GM18526 (cell line): ENCODE measurements around the gene SMCO3.
A peak's percentile ranks its signal among the peaks of the same experiment; 100 is the strongest.

Experiments used
- POLR2A ChIP-seq: IDR thresholded peaks from 3 replicates; pipeline ENCODE4 v1.6.1; 2011; ENCODE audit not compliant: insufficient read length; ENCODE audit errors: extremely low read depth

The SMCO3 gene

DNA sequence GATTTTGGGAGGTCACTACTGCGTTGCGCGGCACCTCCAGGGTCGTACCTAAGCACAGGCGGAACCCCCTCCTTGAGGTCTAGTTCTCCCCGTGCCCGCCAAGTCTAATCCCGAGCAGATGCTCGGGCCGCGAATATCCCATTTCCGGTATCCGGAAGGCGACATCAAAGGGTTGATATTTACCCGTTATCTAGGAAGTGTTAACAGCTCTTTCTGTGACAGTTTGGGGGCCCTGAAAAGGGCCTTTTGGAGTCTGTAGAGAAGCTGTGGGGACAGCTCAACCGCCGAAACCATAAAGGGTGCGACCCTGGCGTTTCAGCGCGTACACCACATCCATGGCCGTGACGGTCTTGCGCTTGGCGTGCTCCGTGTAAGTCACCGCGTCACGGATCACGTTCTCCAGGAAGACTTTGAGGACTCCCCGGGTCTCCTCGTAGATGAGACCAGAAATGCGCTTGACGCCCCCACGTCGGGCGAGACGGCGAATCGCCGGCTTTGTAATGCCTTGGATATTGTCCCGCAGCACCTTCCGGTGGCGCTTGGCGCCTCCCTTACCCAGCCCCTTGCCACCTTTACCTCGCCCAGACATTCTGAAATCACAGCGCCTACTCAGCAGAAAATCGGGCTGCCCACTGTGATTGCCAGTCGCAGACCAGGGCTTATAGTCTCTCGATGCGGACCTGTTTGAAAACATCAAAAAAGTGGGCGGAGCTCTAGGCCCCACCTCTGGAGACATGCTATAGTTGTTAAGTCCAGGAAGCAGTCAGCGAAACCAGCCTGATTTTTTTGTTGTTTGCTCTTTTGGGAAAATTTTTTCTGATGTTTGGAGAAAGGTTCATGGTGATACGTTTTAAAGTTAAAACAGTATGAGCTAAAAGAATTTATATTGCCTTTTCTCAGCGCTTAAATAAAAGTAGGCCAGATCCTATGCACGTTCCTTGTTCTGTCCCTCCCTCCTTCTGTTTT lies 43.2 kb downstream of the SMCO3 start:
- TF ChIP-seq POLR2A, result peak; percentile 100

DNA sequence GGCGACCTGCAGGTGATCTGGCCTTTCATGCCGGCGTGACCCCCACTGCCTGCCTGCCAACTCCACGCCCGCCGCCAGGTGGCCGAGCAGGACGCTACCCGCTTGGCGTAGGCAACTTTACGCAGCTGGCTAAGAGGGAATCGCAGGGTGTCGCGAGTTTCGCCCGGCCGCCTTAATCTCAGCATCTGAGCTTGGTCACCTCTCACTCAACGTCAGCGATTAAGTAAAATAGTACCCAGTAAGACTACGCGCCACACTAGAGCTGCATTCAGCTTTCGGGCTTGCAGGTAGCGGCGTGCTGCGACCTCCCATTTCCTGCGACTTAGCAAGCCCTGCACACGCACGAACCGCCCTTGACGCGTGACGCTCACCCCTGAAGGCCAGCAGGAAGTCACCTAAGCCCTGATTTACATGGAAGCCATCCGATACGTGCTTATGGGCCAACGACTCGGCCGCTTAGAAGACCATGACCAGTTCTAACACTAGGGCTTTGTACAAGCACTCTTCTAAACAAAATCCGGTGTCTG lies 44.0 kb downstream of the SMCO3 start:
- peak; percentile 92 for TF ChIP-seq POLR2A

DNA sequence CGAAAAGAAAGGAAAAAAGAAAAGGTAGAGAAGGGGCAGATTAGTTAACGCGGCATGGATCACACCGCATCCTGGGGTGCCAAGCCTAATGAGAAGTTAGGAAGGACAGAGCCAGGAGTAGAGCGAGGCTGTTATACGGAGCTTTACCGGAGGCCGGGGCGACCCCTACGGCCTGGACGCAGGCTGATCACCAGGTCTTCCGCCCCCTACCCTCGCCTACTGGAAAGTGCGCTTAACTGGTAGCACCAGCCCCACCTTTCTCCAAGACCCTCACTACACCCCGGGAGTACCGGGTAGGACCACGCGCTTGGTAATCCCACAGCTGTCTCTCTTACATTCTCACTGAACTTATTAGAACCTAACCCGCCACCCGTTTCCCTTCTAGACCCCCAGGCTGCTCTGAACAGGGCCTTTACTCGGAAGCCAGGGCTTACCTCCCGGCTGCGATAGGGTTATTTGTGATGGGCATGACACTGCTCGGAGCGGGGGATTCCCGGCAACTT lies 44.5 kb downstream of the SMCO3 start:
- no peak for TF ChIP-seq POLR2A

DNA sequence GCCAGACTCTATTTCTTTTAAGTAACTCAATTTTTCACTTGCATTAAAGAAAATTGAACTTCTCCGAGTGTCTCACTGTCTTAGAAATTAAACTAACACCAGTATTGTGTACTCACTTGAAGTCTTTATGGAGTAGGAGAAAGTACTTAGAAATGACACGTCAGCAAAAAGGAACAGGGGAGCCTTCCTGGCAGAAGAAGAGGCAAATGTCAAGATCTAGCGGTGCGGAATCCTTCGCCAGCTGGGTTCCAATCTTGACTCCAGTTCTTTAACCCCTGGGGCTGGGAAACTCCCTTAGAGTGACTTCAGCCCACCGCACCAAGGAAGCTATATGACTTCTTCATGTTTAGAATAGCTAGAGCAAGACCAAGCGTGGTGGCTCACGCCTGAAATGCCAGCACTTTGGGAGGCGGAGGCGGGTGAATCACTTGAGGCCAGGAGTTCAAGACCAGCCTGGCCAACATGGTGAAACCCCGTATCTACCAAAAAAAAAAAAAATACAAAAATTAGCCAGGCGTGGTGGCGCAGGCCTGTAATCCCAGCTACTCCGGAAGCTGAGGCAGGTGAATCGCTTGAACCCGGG lies 45.1 kb downstream of the SMCO3 start:
- no peak for TF ChIP-seq POLR2A

DNA sequence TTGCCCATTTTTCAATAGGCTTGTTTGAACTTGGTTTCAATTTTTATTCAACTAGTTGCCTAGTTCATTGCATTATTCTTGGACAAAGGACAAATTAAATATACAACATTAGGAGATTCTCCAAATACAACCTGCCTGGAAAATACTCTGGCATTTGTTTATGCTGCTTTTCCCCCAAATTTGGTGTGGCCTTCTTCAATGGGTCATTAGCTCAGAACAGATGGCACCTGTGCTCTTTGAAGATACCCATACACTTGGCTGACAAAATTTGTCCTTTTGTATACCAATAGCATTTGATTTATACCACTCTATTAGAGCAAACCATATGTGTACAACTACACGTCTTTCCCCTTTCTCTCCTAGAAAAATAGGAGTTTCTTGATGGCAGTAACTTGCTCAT lies 46.4 kb downstream of the SMCO3 start:
- no peak for TF ChIP-seq POLR2A

DNA sequence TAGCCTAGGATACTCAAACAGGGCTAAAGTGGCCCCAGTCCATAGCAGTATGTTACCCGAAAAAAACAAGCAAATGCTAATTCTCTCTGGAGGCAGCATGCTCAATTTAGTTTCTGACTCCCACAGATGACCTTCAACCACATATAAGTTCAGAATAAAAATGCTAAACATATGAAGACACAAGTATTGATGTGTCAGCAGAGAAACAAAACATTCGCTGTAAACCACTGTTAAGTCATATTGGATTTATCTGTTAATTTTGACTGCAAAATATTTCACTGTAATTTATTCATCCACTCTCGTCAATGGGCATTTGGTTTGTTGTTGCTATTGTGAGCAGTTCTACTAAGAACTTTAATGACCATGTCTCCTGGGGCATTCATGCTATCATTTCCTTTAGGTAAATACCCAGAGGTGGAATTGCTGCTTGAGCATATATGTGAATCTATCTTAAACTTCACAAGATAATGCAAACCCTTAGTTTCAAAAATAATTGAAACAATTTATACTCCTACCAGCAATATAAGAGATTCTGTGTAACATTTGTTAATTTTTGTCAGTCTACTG lies 47.2 kb downstream of the SMCO3 start:
- TF ChIP-seq POLR2A, result no peak

DNA sequence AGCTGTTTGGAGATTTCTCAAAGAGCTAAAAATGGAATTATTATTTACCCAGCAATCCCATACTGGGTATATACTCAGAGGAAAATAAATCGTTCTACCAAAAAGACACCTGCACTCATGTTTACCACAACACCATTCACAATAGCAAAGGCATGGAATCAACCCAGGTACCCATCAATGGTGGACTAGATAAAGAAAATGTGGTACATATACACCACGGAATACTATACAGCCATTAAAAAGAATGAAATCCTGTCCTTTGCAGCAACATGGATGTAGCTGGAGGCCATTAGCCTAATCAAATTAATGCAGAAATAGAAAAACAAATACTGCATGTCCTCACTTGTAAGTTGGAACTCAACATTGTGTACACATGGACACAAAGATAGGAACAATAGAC lies 48.6 kb downstream of the SMCO3 start:
- no peak for TF ChIP-seq POLR2A

DNA sequence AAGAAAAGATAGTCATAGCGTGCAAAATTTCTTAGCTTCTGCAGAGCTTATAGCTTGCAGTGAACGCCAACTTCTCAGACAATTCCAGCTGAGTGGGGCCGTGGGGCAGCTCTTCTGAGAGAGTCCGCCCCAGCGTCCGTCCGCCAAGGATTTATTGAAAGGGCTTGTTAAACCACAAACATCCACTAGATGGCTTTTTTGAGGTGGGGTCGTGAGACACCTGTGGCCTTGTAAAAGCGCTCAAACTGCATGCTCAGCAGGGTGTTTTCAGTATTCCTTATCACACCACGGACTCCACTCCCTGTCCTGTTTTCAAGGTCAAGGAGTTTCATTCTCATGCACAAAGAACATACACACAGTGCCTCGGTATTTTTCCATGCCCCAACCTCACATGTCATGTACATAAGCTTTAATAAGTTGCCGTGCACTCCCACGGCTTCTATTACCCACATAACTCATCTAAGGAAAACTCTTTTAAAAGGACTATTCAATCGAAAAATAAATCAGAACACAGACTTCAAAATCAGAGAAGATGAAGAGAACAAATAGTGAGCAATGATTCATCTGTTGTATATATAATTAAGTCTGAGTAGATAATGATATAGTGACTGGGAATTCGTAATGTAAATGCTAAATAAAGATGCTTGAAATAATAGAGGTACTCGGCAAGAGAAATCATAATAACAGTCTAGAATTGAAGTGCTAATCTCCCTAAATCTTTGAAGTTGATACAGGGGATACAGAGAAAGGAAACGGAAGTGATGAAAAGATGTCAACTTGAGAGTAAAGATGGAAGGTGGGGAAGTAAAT lies 57.4 kb downstream of the SMCO3 start:
- no peak for TF ChIP-seq POLR2A
